SKM-1 treated with dmso at 0.1 percent for 144 hours (cell line): ENCODE results near the gene NUP37.
"Not testable (repeated sequence)": the region's sequence is repeated elsewhere in the genome, so short reads cannot be mapped to it uniquely, and the experiment has no call there.

ENCODE experiments used
- DNase-seq: peaks from one replicate; lab custom pipeline; 2025; ENCODE audit not compliant: unreplicated experiment; lab: John Stamatoyannopoulos, UW

NUP37 gene

GRCh38 chr12:102093319-102093718, 26.6 kb downstream of the NUP37 start:
- no peak for DNase-seq

GRCh38 chr12:102089228-102089835, 30.6 kb downstream of the NUP37 start:
- not testable (repeated sequence) for DNase-seq

GRCh38 chr12:102080842-102081241, 39.1 kb downstream of the NUP37 start:
- no peak for DNase-seq

- not testable (repeated sequence) for DNase-seq
These were observed 47.8 kb downstream of the NUP37 start for GRCh38 chr12:102072092-102072491.

GRCh38 chr12:102069707-102070106, 50.2 kb downstream of the NUP37 start:
- DNase-seq, result no peak

- no peak for DNase-seq
These were observed 52.2 kb downstream of the NUP37 start for GRCh38 chr12:102067574-102068258.

GRCh38 chr12:102064476-102064875, 55.4 kb downstream of the NUP37 start:
- DNase-seq, result no peak

GRCh38 chr12:102063069-102063468, 56.8 kb downstream of the NUP37 start:
- no peak for DNase-seq

GRCh38 chr12:102062419-102062806, 57.5 kb downstream of the NUP37 start:
- no peak for DNase-seq

GRCh38 chr12:102061560-102062418, 58.1 kb downstream of the NUP37 start, which contains the start of gene WASHC3:
WASHC3 (minus strand) TSS chr12:102061991; CDS start chr12:102061962, 29 bp downstream.
- peak; percentile 53 for DNase-seq

GRCh38 chr12:102061096-102061559, 58.8 kb downstream of the NUP37 start:
- DNase-seq, result no peak

GRCh38 chr12:102059343-102059742, 60.6 kb downstream of the NUP37 start:
- no peak for DNase-seq

GRCh38 chr12:102054345-102054744, 65.6 kb downstream of the NUP37 start:
- DNase-seq, result no peak

- no peak for DNase-seq
These were observed 66.9 kb downstream of the NUP37 start for GRCh38 chr12:102053062-102053349.

- DNase-seq, result no peak
These were observed 67.5 kb downstream of the NUP37 start for GRCh38 chr12:102052192-102053061.

- no peak for DNase-seq
These were observed 68.4 kb downstream of the NUP37 start for GRCh38 chr12:102051431-102051965.

- DNase-seq, result no peak
These were observed 69.1 kb downstream of the NUP37 start for GRCh38 chr12:102050660-102051430.

- DNase-seq, result no peak
These were observed 76.0 kb downstream of the NUP37 start for GRCh38 chr12:102043928-102044327.

- no peak for DNase-seq
These were observed 85.7 kb downstream of the NUP37 start for GRCh38 chr12:102033991-102034745.
